Motor neuron (in vitro differentiated cells): Measurements from ENCODE around the gene OSCAR. TPM values are rescaled to one million over a fixed set of nuclear protein-coding genes. Genes with fewer than 3 reads are reported as not detected.

Source experiments
- ATAC-seq, 8 experiments: fragments of 200-7000 bp; cut with Tn5 transposase; replicated peaks in 6 of 8; 2 replicates each; pipeline ENCODE4 v1.8.0; 2021; ENCODE audit warnings: mild to moderate bottlenecking in 8 of 8, moderate library complexity in 8 of 8
- H3K27ac ChIP-seq, 2 donors: fragments of 250-450 bp; sonication (Bioruptor Pico); 2 replicates each; pipeline ENCODE4 v1.9.0; 2021; ENCODE audit warnings: antibody characterized with exemption in 2 of 2, mild to moderate bottlenecking in 2 of 2, moderate library complexity in 1 of 2
- H3K4me1 ChIP-seq, 2 donors: fragments of 250-450 bp; sonication (Bioruptor Pico); replicated peaks in 1 of 2; 2 replicates each; pipeline ENCODE4 v1.6.1; 2021; ENCODE audit warnings: antibody characterized with exemption in 2 of 2, mild to moderate bottlenecking in 2 of 2, moderate library complexity in 1 of 2
- H3K4me3 ChIP-seq, 5 donors: fragments of 250-450 bp; sonication (Bioruptor Pico); 2 replicates each; pipeline ENCODE4 v1.9.0; 2021; ENCODE audit warnings: antibody characterized with exemption in 5 of 5, mild to moderate bottlenecking in 5 of 5, moderate library complexity in 4 of 5
- WGBS, 10 experiments: fragments of 450-650 bp; shearing (Covaris generic); methylation state at CpG; one replicate each; pipeline ENCODE4 v1.0.0; 2022; 5-methylcytosine and 5-hydroxymethylcytosine counted together
- in situ Hi-C, 9 experiments: fragments of 400-800 bp; cut with MboI; loops; one replicate each; pipeline ENCODE4 v1.15.0; 2021; ENCODE audit warnings: low sequenced_read_pairs in 9 of 9, low pct_unique_long_range_greater_than_20kb in 2 of 9; ENCODE audit not compliant: unreplicated experiment in 9 of 9
- total RNA-seq, 8 experiments: library from RNA; unstranded; fragments of 300-600 nt; gene quantifications; 2 replicates each; pipeline versions ENCODE4 v1.2.3 to v1.2.4, GENCODE V29; 2022

OSCAR gene, protein sequence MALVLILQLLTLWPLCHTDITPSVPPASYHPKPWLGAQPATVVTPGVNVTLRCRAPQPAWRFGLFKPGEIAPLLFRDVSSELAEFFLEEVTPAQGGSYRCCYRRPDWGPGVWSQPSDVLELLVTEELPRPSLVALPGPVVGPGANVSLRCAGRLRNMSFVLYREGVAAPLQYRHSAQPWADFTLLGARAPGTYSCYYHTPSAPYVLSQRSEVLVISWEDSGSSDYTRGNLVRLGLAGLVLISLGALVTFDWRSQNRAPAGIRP
- total RNA-seq = under 1 TPM; 0.11 to 0.95 (median 0.22) TPM

DNA sequence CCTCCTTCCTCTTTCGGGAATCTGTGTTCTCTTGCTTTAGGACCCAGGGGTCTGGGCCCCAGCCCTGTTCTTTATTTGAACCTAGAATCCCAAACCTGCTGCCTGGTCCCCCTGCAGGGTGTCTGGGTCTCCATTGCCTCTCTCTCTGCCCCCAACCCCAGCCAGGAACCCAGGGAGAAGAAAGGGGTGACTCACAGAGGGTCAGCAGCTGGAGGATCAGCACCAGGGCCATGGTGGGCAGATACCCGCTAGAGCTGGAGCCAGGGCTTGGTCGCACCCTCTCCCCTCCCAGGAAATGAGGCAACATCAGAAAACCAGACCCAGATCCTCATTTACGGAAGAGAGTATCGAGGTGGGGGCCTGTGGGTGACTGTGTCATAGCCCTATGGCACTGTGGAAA, at the start of gene OSCAR:
OSCAR (minus strand) TSS at position 243 of the 400 bp plus-strand sequence; CDS start at position 232, 11 bp downstream.
- H3K27ac ChIP-seq = no peak within 1 kb of the TSS
- no peak within 1 kb of the TSS for H3K4me3 ChIP-seq
- in situ Hi-C loops = no loop called here
- WGBS, 10 experiments = 0 to 100% (median 55%) methylated on average over 1 to 4 of the region's 5 CpGs; no CpG with 5 or more reads in 3 of the 10 experiments
- no peak for ATAC-seq
- H3K4me1 ChIP-seq = peaks cover 0 to 11% of the 10 kb centered on the region in 2 donors

DNA sequence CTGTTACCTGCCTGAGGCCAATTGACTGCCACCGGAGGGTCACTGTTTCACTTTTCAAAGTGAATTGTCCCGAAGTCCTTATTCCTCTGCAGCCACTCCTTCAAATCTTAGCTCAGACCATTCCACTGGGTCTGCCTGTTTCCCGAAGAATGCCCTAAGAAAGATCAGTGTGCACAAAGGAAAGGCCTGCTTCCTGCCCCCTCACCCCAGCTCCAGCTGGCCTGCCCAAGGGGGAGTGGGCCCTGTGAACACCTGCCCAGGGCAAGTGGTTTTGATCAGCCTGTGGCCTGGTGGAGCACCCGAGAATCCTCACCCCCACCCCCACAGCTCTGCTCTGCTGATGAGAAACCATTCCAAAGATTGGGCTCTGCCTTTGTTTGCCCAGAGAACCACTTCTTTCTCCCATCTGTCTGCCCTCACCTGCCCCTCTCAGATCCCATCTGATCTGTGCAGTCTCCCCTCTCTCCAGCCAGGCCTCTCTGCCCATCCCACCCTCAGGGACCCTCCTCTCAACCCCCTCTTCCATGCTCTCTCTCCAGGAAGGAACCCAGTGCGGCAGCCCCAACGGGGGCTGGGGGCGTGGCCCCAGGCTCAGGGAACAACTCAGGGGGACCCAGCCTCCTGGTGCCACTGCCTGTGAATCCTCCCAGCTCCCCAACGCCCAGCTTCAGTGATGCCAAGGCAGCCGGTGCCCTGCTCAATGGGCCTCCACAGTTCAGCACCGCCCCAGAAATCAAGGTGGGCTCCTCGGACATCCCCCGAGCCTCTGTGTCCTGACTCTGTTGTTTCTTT, 48.6 kb upstream of the OSCAR start:
- 33 to 100% (median 91%) methylated on average over 1 to 6 of the region's 12 CpGs; no CpG with 5 or more reads in 4 of the 10 experiments for WGBS, 10 experiments
- in situ Hi-C loops = no loop called here
- no peak overlapping the region for H3K4me3 ChIP-seq
- H3K4me1 ChIP-seq = no peaks in the 10 kb centered on the region
- ATAC-seq = no peak
- no peak overlapping the region for H3K27ac ChIP-seq

DNA sequence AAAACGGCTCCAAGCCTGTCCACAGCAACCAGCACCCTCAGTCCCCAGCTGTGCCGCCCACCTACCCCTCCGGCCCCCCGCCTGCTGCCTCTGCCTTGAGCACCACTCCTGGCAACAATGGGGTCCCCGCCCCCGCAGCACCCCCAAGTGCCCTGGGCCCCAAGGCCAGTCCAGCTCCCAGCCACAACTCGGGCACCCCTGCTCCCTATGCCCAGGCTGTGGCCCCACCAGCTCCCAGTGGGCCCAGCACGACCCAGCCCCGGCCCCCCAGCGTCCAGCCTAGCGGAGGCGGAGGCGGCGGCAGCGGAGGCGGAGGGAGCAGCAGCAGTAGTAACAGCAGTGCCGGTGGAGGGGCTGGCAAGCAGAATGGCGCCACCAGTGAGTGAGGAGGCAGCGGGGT, 47.6 kb upstream of the OSCAR start:
- ATAC-seq = peak in 2 of 8 experiments; percentile 12 to 21
- in situ Hi-C loops = no loop called here
- WGBS, 10 experiments = no CpG with 5 or more reads among the region's 19 CpGs
- Histone ChIP-seq H3K4me1 (no peaks in the 10 kb centered on the region), H3K27ac (no peak overlapping the region), H3K4me3 (no peak overlapping the region)

DNA sequence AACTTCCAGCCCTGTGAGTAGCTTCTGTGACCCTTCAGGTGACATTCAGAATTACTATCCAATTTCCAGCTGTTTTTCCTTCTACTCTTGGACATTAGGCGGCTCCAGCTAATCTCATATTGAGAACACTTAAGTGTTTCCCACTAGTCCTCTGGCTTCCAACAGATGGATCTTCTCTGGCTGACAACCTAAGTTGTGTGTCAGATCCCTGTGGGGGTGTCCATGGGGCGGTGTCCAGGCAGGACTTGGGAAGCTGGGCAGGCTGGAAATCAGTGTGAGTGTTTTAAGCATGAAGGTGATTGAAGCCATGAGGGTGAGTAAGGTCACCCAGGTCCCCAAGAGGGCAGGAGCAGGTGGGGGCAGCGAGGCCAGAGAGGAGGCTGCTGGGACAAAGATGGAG, 47.1 kb upstream of the OSCAR start:
- H3K27ac ChIP-seq = no peak overlapping the region
- 83 to 100% (median 100%) methylated on average over 1 to 3 of the region's 3 CpGs; no CpG with 5 or more reads in 7 of the 10 experiments for WGBS, 10 experiments
- no peak overlapping the region for H3K4me3 ChIP-seq
- no peak for ATAC-seq
- H3K4me1 ChIP-seq = no peaks in the 10 kb centered on the region
- in situ Hi-C loops = no loop called here

DNA sequence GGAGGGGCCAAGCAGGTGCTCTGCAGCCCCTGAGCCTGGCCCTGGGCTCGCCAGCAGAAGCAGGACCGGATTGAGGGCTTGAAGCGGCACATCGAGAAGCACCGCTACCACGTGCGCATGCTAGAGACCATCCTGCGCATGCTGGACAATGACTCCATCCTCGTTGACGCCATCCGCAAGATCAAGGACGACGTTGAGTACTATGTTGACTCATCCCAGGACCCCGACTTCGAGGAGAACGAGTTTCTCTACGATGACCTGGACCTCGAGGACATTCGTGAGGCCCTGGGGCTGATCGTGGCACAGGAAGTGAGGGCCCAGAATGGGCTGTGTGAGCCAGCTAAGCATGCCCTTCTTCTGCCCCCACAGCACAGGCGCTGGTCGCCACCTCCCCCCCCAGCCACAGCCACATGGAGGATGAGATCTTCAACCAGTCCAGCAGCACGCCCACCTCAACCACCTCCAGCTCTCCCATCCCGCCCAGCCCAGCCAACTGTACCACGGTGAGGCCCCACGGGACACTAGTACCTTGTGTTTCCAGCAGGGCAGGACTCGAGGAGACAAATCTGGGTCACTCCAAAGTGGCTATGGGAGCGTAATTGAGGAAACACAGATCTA, 45.0 kb upstream of the OSCAR start:
- H3K27ac ChIP-seq = no peak overlapping the region
- no peak overlapping the region for H3K4me3 ChIP-seq
- 89 to 100% (median 95%) methylated on average over 1 to 14 of the region's 28 CpGs; no CpG with 5 or more reads in 4 of the 10 experiments for WGBS, 10 experiments
- in situ Hi-C loops = no loop called here
- no peak for ATAC-seq
- H3K4me1 ChIP-seq = no peaks in the 10 kb centered on the region

DNA sequence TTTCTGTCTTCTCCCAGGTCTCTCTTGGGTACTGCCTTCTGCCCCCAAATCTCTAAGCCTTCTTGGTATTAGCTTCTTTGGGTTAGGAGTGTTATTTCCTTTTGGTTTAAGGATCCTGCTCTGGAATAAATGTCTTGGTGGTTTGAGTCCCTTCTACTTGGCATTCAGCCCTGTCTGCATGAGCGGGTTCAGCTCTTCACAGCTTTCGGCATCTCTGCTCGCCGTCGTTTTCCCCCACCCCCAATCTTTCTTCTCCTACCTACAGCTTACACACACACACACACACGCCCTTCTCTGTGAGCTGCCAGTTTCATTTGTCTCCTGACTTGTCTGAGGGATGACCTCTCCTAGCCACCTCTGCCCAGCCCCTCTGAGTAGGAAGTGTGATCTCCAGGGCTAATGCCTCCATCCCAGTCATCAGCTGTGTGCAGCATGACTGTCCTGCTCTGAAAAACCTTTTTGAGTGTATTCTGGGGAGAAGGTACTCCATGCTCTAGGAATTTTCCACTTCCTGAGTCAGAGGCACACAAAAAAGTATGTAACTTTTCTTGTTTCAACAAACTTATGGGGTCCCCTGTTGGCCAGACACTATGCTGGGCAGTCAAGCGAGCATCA, 41.7 kb upstream of the OSCAR start:
- Histone ChIP-seq H3K4me3 (no peak overlapping the region), H3K4me1 (peaks cover 3 to 10% of the 10 kb centered on the region in 2 donors), H3K27ac (no peak overlapping the region)
- ATAC-seq = no peak
- WGBS, 10 experiments = 40 to 96% (median 88%) methylated on average over 1 to 6 of the region's 7 CpGs; no CpG with 5 or more reads in 5 of the 10 experiments
- in situ Hi-C loops = no loop called here

DNA sequence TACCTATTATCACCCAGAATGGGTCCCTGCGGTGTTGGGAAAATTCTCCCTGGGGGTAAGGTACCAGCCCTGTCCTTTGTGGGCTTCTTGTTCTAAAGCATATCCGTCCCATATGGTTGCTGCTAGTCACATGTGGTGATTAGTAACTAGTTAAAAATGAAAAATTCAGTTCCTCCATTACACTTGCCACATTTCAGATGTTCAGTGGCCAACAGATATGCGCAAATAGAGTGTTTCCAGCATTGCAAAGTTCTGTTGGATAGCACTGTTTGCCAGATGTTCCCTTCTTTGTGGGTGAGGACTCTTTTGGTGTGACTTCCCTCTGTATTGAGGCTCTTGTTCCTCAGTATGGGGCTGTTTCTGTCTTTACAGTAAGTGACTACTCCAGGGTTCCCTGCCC, 40.8 kb upstream of the OSCAR start:
- in situ Hi-C loops = no loop called here
- Histone ChIP-seq H3K4me1 (peaks cover 3 to 10% of the 10 kb centered on the region in 2 donors), H3K27ac (no peak overlapping the region), H3K4me3 (no peak overlapping the region)
- 0 to 100% (median 93%) methylated on average over 1 to 3 of the region's 3 CpGs; no CpG with 5 or more reads in 5 of the 10 experiments for WGBS, 10 experiments
- peak in 2 of 8 experiments; percentile 3 to 9 for ATAC-seq

DNA sequence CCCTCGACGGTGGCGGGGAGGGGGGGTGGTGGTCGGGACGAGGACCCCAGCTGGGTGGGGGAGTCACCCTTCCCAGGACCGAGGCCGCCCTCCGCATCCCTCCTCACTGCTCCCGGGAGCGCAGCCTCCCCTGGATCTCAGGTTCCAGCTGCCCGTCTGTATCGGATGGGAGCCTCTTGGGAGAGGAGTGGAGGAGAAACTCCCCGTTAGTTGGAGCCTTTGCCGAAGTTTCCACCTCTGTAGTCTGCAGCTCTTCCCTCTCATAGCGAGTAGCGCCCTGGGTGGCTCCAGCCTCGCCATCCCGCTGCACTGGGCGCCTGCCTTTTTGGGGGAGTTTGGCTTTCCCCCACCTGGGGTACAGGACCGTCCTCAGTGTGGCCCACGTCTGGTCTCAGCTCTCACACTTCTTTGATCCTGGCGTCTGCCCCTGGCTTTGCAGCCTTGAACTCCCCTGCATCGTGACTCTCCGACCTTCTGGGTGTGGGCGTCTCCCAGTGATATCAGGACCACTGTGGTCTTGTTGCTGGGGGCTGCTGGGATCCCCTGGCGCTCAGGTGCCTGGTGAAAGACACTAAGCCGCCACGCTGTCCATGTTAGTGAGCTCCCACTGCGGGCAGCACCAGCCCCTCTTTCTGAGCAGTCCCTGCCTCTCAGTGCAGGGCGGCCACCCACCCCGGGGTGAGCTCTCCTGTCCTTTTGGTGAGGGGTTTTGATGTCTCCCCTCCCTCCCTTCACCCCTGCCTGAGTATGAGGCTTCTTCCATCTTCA, 38.1 kb upstream of the OSCAR start:
- WGBS, 10 experiments = 12 to 89% methylated on average over 8 of the region's 31 CpGs; no CpG with 5 or more reads in 8 of the 10 experiments
- Histone ChIP-seq H3K27ac (peak overlapping the region; percentile 95 to 98), H3K4me3 (peak overlapping the region; percentile 86 to 100 (median 91)), H3K4me1 (peaks cover 8 to 10% of the 10 kb centered on the region in 2 donors)
- in situ Hi-C loops = no loop called here
- no peak for ATAC-seq

DNA sequence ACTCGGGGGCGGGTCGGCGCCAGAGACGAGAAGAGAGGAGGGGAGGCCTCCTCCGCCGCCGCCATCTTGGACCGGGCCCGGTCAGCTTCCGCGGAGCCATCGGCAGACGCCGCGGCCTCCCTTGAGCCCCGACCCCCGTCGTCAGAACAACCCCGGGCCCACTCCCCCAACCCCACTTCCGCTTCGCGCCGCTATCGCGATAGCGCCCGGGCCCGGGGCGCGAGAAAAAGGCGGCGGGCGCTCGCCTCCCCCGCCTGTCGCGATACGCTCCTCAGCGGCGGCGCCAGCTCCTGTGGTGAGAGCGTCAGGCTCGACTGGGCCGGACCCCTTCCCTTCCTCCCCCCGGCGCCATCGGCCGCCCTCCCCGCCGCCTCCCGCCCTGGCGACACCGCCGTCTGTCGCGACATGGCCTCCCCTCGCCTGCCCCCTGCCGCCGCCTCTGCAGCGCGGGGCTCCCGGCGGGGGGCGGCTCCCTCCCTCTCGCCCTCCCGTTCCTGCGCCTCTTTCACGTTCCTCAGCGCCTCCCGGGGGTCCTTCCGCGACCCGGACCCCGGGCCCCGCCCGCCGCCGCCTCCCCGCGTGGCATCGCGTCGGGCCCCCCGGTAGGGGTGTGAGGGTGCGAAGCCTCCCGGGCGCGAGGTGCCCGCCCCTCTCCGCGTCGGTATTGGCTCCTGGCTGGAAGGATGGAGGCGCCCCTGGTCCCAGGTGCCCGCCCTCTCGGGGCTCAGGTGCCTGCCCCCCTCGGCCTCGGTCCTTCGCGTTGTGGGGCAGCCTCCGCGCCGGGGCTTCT, 37.3 kb upstream of the OSCAR start, which contains the start of gene CNOT3:
CNOT3 (plus strand) TSS at position 64 of the 790 bp plus-strand sequence. CDS start 5,217 bp downstream, outside the sequence.
- no peak for ATAC-seq
- Histone ChIP-seq H3K27ac (peak within 1 kb of the TSS; percentile 95 to 98), H3K4me1 (peaks cover 8 to 10% of the 10 kb centered on the region in 2 donors), H3K4me3 (peak within 1 kb of the TSS; percentile 86 to 100 (median 91))
- in situ Hi-C loops = no loop called here
- WGBS, 10 experiments = no CpG with 5 or more reads among the region's 103 CpGs

DNA sequence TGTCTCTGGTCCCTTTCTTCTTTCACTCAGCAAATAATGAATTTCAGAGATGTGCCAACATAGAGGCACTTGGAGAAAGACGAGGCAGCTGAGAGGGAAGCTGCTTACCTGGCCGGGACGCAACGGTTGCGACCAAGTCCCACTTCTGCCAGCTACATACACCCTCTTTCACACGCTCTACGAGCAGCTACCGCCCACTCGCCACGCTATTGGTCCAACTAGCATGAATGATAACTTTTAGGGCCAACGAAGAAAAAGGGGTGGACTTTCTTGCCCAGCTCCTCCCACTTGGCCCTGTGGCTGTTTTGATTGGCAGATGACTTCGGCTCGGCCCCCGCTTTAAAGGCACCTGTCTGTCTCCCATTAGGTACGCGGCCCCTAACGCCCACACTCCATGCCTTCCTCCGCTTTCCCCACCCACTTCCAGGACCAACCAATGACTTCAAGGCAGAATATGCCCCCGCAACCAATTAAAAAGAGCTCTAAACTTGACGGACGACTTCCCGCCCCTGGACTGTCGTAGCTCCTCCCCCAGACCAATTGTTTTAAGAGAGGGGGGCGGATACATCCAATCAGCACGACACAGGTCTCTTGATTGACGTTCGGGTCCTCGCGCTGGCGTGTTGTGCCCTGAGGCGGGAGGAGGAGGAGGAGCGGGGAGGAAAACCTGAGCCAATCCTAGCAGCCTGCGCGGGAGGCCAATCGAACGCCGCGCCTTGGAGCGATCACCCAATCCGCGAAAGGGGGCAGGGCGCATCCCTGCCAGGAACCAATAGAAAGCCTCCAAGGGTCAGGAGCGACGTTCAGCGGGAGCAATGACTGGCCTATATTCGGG, 36.5 kb upstream of the OSCAR start:
- H3K4me3 ChIP-seq = peak overlapping the region; percentile 86 to 100 (median 91)
- WGBS, 10 experiments = 0 to 5% (median 0%) methylated on average over 1 to 13 of the region's 46 CpGs; no CpG with 5 or more reads in 5 of the 10 experiments
- peak; percentile 73 to 89 (median 87) for ATAC-seq
- H3K27ac ChIP-seq = peak overlapping the region in 1 of 2 donors; percentile 98
- peaks cover 8 to 10% of the 10 kb centered on the region in 2 donors for H3K4me1 ChIP-seq
- in situ Hi-C loops = no loop called here
